ENCODE measurements around the gene JAGN1. TPM values are rescaled to one million over a fixed set of nuclear protein-coding genes. Genes with fewer than 3 reads are reported as not detected.
"Not testable (repeated sequence)": the region's sequence is repeated elsewhere in the genome, so short reads cannot be mapped to it uniquely, and the experiment has no call there.

JAGN1 gene
- polyA plus RNA-seq, 1 donor (not counting 4 experiments of a cell fraction or from before 2014, with no cell fraction given), result 48.0 TPM

DNA sequence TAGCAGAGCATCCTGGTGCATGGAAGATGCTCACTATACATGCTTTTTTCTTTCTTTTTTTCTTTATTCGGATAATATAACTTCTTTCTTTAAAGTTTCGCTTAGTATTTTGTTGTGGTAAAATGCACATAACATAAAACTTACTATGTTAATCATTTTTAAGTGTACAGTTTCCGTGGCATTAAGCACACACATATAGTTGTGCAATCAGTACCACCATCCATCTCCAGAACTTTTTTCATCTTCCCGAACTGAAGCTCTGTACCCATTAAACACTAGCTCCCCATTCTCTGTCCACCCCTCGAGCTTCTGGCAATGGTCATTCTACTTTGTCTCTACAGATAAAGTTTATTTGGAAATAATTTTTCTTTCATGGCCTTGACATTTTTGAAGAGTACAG is 1.0 kb upstream of the JAGN1 start:
- no peak for FAIRE-seq
- H3K79me2 ChIP-seq (ENCODE audit: control insufficient read depth, insufficient read depth, low read length), result peaks cover 25% of the 10 kb centered on the region

DNA sequence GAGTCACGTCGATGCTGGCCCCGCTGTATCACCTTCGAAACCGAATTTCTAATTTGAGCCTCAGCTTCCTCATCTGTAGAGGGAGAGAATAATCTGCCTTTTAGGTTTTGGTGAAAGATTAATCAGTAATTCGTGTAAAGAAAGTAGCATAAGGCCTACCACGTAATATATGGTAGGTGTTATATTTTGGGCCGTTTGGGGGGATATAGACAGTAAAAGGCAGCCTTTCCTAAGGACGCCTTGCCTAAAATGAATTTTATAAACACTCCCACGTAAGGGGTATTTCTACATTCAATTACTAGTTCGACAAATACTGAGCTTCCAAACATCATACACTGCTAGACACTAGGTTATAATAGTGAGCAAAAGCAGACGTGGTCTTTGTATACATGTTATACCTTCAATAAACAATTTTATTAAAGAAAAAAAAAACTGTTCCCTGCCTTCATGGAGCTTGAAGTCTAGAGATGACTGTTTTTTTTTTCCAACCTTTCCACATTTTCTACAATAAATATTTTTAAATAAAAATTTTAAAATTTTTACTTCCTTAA is 737 bp downstream of the JAGN1 start:
- Histone ChIP-seq H3K4me2 (ENCODE audit: control insufficient read depth, extremely low read depth, insufficient read depth, low read depth, low read length) (peak overlapping the region; percentile 87), H3K27ac (ENCODE audit: control insufficient read depth, insufficient read depth, low read length) (peak overlapping the region; percentile 96), H3K27me3 (ENCODE audit: control insufficient read depth, extremely low read depth, insufficient read depth, low read length) (no peaks in the 10 kb centered on the region), H2AFZ (ENCODE audit: control insufficient read depth, low read length) (peak overlapping the region; percentile 91), H3K79me2 (ENCODE audit: control insufficient read depth, insufficient read depth, low read length) (peaks cover 25% of the 10 kb centered on the region), H3K36me3 (ENCODE audit: control insufficient read depth in 2 of 2, extremely low read depth in 1 of 2, insufficient read depth in 2 of 2, low read length in 2 of 2) (peaks cover 8 to 12% of the 10 kb centered on the region in 2 experiments), H3K4me1 (ENCODE audit: control insufficient read depth, extremely low read depth, insufficient read depth, low read length) (peaks cover 15% of the 10 kb centered on the region), H3K4me3 (ENCODE audit: control insufficient read depth in 2 of 3, extremely low read depth in 1 of 3, insufficient read depth in 2 of 3, low read depth in 1 of 3, low read length in 3 of 3) (peak overlapping the region; percentile 94 to 95 (median 95)), H4K20me1 (ENCODE audit: control insufficient read depth, extremely low read depth, insufficient read depth, low read length) (no peaks in the 10 kb centered on the region), H3K9me1 (ENCODE audit: control insufficient read depth, extremely low read depth, insufficient read depth, low read length) (no peaks in the 10 kb centered on the region), H3K9me3 (ENCODE audit: control insufficient read depth, low read depth, low read length) (no peaks in the 10 kb centered on the region), H3K9ac (ENCODE audit: control insufficient read depth, extremely low read depth, insufficient read depth, low read length) (peak overlapping the region; percentile 99)
- TF ChIP-seq EZH2 (IDR thresholded peaks at IDR 0.05; ENCODE audit: low read length), result no peak
- FAIRE-seq, result no peak
- no peak for DNase-seq (ENCODE audit: low read depth, low spot score)
- dilution Hi-C loops (cut with MboI; ENCODE audit: extremely low pct_ligation_motif_present, low sequenced_read_pairs), result no loop called here

More for the DNA sequence above, 1.0 kb upstream of the JAGN1 start:
- H3K4me1 ChIP-seq (ENCODE audit: control insufficient read depth, extremely low read depth, insufficient read depth, low read length), result peaks cover 21% of the 10 kb centered on the region
- H3K9me3 ChIP-seq (ENCODE audit: control insufficient read depth, low read depth, low read length), result no peaks in the 10 kb centered on the region
- H3K9me1 ChIP-seq (ENCODE audit: control insufficient read depth, extremely low read depth, insufficient read depth, low read length), result no peaks in the 10 kb centered on the region
- H3K9ac ChIP-seq (ENCODE audit: control insufficient read depth, extremely low read depth, insufficient read depth, low read length), result no peak overlapping the region
- dilution Hi-C loops (cut with MboI; ENCODE audit: extremely low pct_ligation_motif_present, low sequenced_read_pairs), result no loop called here
- H4K20me1 ChIP-seq (ENCODE audit: control insufficient read depth, extremely low read depth, insufficient read depth, low read length), result no peaks in the 10 kb centered on the region
- no peak overlapping the region for H2AFZ ChIP-seq (ENCODE audit: control insufficient read depth, low read length)
- H3K27ac ChIP-seq (ENCODE audit: control insufficient read depth, insufficient read depth, low read length), result no peak overlapping the region
- TF ChIP-seq, protein P1, sequence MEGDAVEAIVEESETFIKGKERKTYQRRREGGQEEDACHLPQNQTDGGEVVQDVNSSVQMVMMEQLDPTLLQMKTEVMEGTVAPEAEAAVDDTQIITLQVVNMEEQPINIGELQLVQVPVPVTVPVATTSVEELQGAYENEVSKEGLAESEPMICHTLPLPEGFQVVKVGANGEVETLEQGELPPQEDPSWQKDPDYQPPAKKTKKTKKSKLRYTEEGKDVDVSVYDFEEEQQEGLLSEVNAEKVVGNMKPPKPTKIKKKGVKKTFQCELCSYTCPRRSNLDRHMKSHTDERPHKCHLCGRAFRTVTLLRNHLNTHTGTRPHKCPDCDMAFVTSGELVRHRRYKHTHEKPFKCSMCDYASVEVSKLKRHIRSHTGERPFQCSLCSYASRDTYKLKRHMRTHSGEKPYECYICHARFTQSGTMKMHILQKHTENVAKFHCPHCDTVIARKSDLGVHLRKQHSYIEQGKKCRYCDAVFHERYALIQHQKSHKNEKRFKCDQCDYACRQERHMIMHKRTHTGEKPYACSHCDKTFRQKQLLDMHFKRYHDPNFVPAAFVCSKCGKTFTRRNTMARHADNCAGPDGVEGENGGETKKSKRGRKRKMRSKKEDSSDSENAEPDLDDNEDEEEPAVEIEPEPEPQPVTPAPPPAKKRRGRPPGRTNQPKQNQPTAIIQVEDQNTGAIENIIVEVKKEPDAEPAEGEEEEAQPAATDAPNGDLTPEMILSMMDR (optimal IDR thresholded peaks at IDR 0.05 in 1 of 3, IDR thresholded peaks at IDR 0.05 in 1 of 3, conservative IDR thresholded peaks at IDR 0.05 in 1 of 3; ENCODE audit: extremely low read depth in 1 of 3, insufficient read depth in 2 of 3, low read length in 3 of 3), result no peak
- H3K27me3 ChIP-seq (ENCODE audit: control insufficient read depth, extremely low read depth, insufficient read depth, low read length), result no peaks in the 10 kb centered on the region
- no peak overlapping the region for H3K4me2 ChIP-seq (ENCODE audit: control insufficient read depth, extremely low read depth, insufficient read depth, low read depth, low read length)
- DNase-seq (ENCODE audit: low read depth, low spot score), result no peak
- H3K36me3 ChIP-seq (ENCODE audit: control insufficient read depth in 2 of 2, extremely low read depth in 1 of 2, insufficient read depth in 2 of 2, low read length in 2 of 2), result peaks cover 4 to 12% of the 10 kb centered on the region in 2 experiments
- H3K4me3 ChIP-seq (ENCODE audit: control insufficient read depth in 2 of 3, extremely low read depth in 1 of 3, insufficient read depth in 2 of 3, low read depth in 1 of 3, low read length in 3 of 3), result no peak overlapping the region

DNA sequence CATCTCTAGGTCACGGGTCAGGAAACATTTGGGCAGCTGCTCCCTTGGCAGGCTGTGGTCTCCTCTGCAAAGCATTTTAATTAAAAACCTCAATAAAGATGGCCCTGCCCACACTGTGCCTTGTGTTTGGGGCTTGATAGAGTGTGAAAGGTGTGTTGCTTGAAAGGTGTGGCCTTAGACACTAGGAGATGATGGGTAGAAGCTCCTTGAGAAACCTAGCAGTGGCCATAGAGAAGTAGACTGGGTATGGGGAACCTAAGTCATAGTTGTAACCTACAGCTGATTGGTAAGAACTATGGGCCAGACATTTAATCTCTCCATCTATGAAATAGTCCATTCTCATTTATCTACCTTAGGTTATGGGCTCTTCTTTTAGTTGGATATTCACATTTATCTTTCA is 3.3 kb downstream of the JAGN1 start:
- H3K27me3 ChIP-seq (ENCODE audit: control insufficient read depth, extremely low read depth, insufficient read depth, low read length), result no peaks in the 10 kb centered on the region
- peaks cover 5% of the 10 kb centered on the region for H3K9me1 ChIP-seq (ENCODE audit: control insufficient read depth, extremely low read depth, insufficient read depth, low read length)
- H3K9me3 ChIP-seq (ENCODE audit: control insufficient read depth, low read depth, low read length), result no peaks in the 10 kb centered on the region
- no peak overlapping the region for H3K9ac ChIP-seq (ENCODE audit: control insufficient read depth, extremely low read depth, insufficient read depth, low read length)
- peaks cover 8 to 12% of the 10 kb centered on the region in 2 experiments for H3K36me3 ChIP-seq (ENCODE audit: control insufficient read depth in 2 of 2, extremely low read depth in 1 of 2, insufficient read depth in 2 of 2, low read length in 2 of 2)
- H4K20me1 ChIP-seq (ENCODE audit: control insufficient read depth, extremely low read depth, insufficient read depth, low read length), result no peaks in the 10 kb centered on the region
- peak overlapping the region; percentile 59 for H3K27ac ChIP-seq (ENCODE audit: control insufficient read depth, insufficient read depth, low read length)
- peaks cover 34% of the 10 kb centered on the region for H3K4me1 ChIP-seq (ENCODE audit: control insufficient read depth, extremely low read depth, insufficient read depth, low read length)
- TF ChIP-seq, protein P1 (optimal IDR thresholded peaks at IDR 0.05 in 1 of 3, IDR thresholded peaks at IDR 0.05 in 1 of 3, conservative IDR thresholded peaks at IDR 0.05 in 1 of 3; ENCODE audit: extremely low read depth in 1 of 3, insufficient read depth in 2 of 3, low read length in 3 of 3), result no peak
- TF ChIP-seq EZH2 (IDR thresholded peaks at IDR 0.05; ENCODE audit: low read length), result no peak
- no peak overlapping the region for H3K4me2 ChIP-seq (ENCODE audit: control insufficient read depth, extremely low read depth, insufficient read depth, low read depth, low read length)
- DNase-seq (ENCODE audit: low read depth, low spot score), result no peak
- FAIRE-seq, result no peak
- dilution Hi-C loops (cut with MboI; ENCODE audit: extremely low pct_ligation_motif_present, low sequenced_read_pairs), result no loop called here
- H2AFZ ChIP-seq (ENCODE audit: control insufficient read depth, low read length), result no peak overlapping the region
- H3K4me3 ChIP-seq (ENCODE audit: control insufficient read depth in 2 of 3, extremely low read depth in 1 of 3, insufficient read depth in 2 of 3, low read depth in 1 of 3, low read length in 3 of 3), result no peak overlapping the region
- peaks cover 25% of the 10 kb centered on the region for H3K79me2 ChIP-seq (ENCODE audit: control insufficient read depth, insufficient read depth, low read length)

DNA sequence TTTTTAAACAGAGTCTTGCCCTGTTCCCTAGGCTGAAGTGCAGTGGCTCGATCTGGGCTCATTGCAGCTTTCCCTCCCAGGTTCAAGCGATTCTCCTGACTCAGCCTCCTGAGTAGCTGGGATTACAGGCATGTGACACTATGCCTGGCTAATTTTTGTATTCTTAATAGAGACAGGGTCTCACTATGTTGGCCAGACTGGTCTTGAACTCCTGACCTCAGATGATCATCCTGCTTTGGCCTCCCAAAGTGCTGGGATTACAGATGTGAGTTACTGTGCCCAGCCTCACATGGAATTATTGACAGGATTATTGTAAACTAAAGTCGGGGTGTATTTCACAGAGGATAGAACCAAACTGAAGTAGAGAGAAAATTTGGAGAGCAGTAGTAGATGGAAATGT is 5.3 kb downstream of the JAGN1 start:
- peaks cover 22% of the 10 kb centered on the region for H3K79me2 ChIP-seq (ENCODE audit: control insufficient read depth, insufficient read depth, low read length)
- FAIRE-seq; H3K4me3 ChIP-seq (ENCODE audit: control insufficient read depth in 2 of 3, extremely low read depth in 1 of 3, insufficient read depth in 2 of 3, low read depth in 1 of 3, low read length in 3 of 3); H3K27me3 ChIP-seq (ENCODE audit: control insufficient read depth, extremely low read depth, insufficient read depth, low read length); H3K4me2 ChIP-seq (ENCODE audit: control insufficient read depth, extremely low read depth, insufficient read depth, low read depth, low read length); dilution Hi-C loops (cut with MboI; ENCODE audit: extremely low pct_ligation_motif_present, low sequenced_read_pairs); H4K20me1 ChIP-seq (ENCODE audit: control insufficient read depth, extremely low read depth, insufficient read depth, low read length); H3K27ac ChIP-seq (ENCODE audit: control insufficient read depth, insufficient read depth, low read length); DNase-seq (ENCODE audit: low read depth, low spot score); H2AFZ ChIP-seq (ENCODE audit: control insufficient read depth, low read length); H3K9me1 ChIP-seq (ENCODE audit: control insufficient read depth, extremely low read depth, insufficient read depth, low read length); H3K9me3 ChIP-seq (ENCODE audit: control insufficient read depth, low read depth, low read length); H3K9ac ChIP-seq (ENCODE audit: control insufficient read depth, extremely low read depth, insufficient read depth, low read length): not testable (repeated sequence)
- peaks cover 8 to 12% of the 10 kb centered on the region in 2 experiments for H3K36me3 ChIP-seq (ENCODE audit: control insufficient read depth in 2 of 2, extremely low read depth in 1 of 2, insufficient read depth in 2 of 2, low read length in 2 of 2)
- H3K4me1 ChIP-seq (ENCODE audit: control insufficient read depth, extremely low read depth, insufficient read depth, low read length), result peaks cover 41% of the 10 kb centered on the region

Data from keratinocyte (primary cell).